ENCODE data around the gene RAC2.

RAC2 gene

DNA sequence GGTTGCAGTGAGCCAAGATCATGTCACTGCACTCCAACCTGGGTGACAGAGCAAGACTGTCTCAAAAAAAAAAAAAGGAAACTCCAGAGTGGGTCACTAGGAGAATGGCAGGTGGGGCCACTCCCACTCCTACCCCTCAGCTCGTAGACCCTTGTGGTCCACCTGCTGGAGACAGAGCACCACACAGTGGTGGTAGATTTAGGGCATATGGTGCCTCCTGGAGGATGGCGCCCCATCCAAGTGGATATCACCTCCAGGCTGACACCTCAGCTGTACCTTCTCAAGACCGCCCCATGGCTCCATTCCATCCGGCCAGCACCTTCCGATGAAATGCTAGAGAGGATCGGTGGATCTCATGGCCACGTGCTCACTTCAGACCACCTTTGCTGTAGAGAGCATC lies 44.5 kb upstream of the RAC2 start:
- no peak overlapping the region for H3K4me3 ChIP-seq (ENCODE audit: low read depth, low read length)
- no peak for DNase-seq (ENCODE audit: low read depth)
- TF ChIP-seq, protein P1, sequence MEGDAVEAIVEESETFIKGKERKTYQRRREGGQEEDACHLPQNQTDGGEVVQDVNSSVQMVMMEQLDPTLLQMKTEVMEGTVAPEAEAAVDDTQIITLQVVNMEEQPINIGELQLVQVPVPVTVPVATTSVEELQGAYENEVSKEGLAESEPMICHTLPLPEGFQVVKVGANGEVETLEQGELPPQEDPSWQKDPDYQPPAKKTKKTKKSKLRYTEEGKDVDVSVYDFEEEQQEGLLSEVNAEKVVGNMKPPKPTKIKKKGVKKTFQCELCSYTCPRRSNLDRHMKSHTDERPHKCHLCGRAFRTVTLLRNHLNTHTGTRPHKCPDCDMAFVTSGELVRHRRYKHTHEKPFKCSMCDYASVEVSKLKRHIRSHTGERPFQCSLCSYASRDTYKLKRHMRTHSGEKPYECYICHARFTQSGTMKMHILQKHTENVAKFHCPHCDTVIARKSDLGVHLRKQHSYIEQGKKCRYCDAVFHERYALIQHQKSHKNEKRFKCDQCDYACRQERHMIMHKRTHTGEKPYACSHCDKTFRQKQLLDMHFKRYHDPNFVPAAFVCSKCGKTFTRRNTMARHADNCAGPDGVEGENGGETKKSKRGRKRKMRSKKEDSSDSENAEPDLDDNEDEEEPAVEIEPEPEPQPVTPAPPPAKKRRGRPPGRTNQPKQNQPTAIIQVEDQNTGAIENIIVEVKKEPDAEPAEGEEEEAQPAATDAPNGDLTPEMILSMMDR (IDR thresholded peaks at IDR 0.05; ENCODE audit: control insufficient read depth, extremely low read depth, insufficient read depth) = no peak

DNA sequence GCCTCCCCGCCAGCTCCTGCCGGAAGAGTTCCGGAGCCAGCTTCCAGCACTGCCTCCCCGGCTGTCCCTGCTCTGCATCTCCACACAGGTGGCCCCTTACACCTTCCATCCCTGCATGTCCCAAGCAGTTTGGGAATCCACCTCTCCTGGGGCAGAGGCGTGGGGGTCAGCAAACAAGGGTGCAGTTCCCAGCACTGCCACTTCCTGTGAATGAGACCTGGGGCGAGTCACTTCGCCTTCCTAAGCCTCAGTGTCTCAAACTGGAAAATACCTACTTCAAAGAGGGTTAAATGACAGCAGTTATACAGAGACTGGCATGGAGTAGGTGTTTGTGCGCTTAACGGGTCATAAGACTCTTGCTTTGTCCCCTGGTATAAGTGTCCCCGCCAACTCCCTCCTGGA lies 43.5 kb upstream of the RAC2 start:
- TF ChIP-seq, protein P1 (IDR thresholded peaks at IDR 0.05; ENCODE audit: control insufficient read depth, extremely low read depth, insufficient read depth) = no peak
- no peak for DNase-seq (ENCODE audit: low read depth)
- H3K4me3 ChIP-seq (ENCODE audit: low read depth, low read length) = no peak overlapping the region

DNA sequence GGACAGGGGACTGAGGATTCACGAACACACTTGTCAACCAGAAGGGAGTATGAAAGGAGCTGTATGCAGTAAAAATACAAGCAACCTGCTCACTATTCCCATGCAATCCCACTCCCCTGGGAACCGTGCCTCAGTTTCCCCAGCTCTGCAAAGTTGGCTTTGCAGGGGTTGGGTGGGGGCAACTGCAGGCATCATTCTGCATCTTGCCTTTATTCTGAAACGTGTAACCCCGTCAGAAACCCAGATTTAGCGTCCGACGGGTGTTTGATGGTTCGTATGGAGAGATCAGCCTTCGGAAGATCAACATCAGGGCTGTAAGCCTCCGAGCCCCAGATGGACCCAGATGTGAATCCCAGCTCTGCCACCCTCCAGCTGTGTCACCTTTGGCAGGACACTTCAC lies 41.9 kb upstream of the RAC2 start:
- TF ChIP-seq, protein P1 (IDR thresholded peaks at IDR 0.05; ENCODE audit: control insufficient read depth, extremely low read depth, insufficient read depth) = no peak
- no peak overlapping the region for H3K4me3 ChIP-seq (ENCODE audit: low read depth, low read length)
- no peak for DNase-seq (ENCODE audit: low read depth)

DNA sequence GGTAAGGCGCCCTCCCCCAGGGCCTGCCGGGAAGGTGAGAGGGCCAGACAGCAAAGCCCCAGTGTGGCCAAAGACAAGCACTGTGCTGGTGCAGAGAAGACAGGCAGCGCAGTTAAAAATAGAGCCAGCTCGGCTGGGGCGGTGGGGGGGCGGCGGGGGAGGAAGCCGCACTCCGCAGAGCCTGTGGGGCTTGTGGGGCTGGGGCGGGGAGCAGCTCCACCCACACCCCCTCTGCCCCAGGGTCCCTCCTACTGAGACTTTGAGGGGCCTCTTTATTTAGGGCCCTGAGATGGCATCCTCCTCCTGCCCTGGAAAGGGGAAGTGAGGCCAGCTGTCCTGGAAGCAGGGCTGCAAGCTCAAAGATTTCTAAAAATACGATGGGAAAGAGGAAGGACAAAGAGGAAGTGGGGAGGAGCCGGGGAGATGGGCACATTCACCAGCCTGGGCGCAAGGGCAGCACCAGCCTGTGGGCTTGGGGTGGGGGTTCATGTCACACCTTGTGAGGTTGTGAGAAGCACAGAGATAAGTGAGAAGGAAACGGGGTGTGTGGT lies 40.8 kb upstream of the RAC2 start:
- no peak for DNase-seq (ENCODE audit: low read depth)
- no peak overlapping the region for H3K4me3 ChIP-seq (ENCODE audit: low read depth, low read length)
- TF ChIP-seq, protein P1 (IDR thresholded peaks at IDR 0.05; ENCODE audit: control insufficient read depth, extremely low read depth, insufficient read depth) = no peak

DNA sequence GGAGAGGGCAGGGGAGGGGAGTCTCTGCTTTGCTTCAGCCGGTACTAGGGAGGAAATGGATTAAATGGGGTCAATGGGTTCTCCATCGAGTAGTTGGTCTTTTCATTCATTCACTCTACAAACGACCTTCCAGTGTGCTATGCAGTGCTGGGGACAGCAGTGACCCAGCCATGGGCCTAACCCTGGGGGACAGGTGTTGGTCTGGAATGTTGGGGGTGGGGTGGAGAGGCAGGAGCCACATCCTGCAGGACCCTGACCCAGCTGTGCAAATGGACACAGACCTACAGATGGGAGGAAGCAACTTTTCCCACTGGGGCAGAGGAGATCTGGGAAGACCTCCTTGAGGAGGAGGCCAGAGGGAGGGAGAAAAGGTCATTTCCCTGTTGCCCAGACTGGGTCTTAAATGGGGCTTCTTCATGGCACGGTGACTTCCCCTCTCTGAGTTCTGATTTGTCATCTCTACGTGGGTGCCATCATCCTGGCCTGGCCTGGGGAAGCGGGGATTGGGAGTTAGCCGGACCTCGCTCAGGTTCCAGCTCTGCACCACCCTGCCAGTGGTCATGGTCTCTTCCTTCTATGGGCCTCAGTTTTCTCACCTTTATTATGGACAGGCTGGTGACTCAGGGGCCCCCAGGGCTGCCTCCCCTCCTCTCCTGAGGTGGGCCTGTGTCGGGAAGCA lies 40.2 kb upstream of the RAC2 start:
- DNase-seq (ENCODE audit: low read depth) = no peak
- TF ChIP-seq, protein P1 (IDR thresholded peaks at IDR 0.05; ENCODE audit: control insufficient read depth, extremely low read depth, insufficient read depth) = no peak
- H3K4me3 ChIP-seq (ENCODE audit: low read depth, low read length) = no peak overlapping the region

DNA sequence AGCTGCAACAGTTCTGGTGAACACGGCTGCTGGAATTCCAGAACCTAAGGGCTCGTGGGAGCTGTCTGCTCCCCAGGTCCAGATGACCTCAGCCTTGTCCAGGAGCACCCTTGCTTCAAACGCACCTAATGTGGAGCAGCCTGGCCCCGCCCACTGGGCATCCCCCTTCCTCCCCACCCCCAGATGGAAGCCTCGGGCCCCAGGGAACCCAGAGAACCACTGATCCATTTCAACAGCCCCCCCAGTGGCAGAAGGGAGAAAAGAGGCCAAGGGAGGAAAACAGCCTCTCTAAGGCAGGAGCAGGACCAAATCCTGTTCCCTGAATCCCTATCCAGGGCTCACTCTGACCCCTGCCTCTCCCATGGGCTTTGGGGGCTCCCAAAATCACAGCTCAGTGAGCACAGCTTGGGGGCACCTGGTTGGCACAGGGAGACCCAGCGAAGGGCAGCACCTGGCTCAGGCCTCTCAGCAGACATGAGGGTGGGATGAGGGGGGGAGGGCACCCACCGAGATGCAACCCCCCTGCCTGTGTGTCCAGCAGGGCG lies 39.4 kb upstream of the RAC2 start:
- TF ChIP-seq, protein P1 (IDR thresholded peaks at IDR 0.05; ENCODE audit: control insufficient read depth, extremely low read depth, insufficient read depth) = no peak
- no peak overlapping the region for H3K4me3 ChIP-seq (ENCODE audit: low read depth, low read length)
- no peak for DNase-seq (ENCODE audit: low read depth)

DNA sequence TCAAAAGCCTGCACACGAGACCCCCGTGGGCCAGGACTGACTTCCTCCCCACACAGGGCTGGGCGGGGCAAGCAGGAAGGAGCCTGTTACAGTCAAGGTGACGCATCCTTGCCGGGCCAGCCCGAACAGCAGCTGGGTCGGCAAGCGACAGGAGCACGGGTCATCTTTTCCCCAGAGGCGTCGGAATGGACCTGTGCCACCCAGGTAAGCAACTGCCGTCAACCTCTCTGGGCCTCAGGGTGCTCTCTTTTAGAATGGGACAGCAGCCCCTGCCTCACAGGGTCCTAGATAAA lies 38.3 kb upstream of the RAC2 start, which contains the start of gene CYTH4:
TSS of gene CYTH4 (plus strand) at position 124 of the 293 bp plus-strand sequence. CDS start at position 186, 62 bp downstream.
- no peak for DNase-seq (ENCODE audit: low read depth)
- no peak within 1 kb of the TSS for H3K4me3 ChIP-seq (ENCODE audit: low read depth, low read length)
- TF ChIP-seq, protein P1 (IDR thresholded peaks at IDR 0.05; ENCODE audit: control insufficient read depth, extremely low read depth, insufficient read depth) = no peak

All from LNCaP clone FGC (cell line).